IMR-90 (cell line): ENCODE data around the gene HSD17B11. TPM values are rescaled to one million over a fixed set of nuclear protein-coding genes. Genes with fewer than 3 reads are reported as not detected.

Source experiments
- ATAC-seq: fragments of 200-7000 bp; cut with Tn5 transposase; 2 replicates; pipeline ENCODE4 v1.9.1; 2020; ENCODE audit warnings: low read depth, mild to moderate bottlenecking, moderate library complexity
- BruUV-seq: library from RNA; stranded (reverse); fragments of 400-500 nt; replicated peaks from 2 replicates; lab custom pipeline; 2021; lab: Mats Ljungman, UMichigan
- CTCF ChIA-PET: fragments of 300-600 bp; formaldehyde crosslinking; extraction: SDS; loops from one replicate; lab custom pipeline; 2021; ENCODE audit warnings: antibody characterized with exemption; lab: Yijun Ruan, JAX
- POLR2A ChIA-PET: fragments of 300-600 bp; sonication (Branson Sonifier 250); formaldehyde crosslinking; loops from one replicate; lab custom pipeline; 2022; ENCODE audit warnings: antibody characterized with exemption; ENCODE audit not compliant: unreplicated experiment; lab: Charles Lee
- DNase-seq: peaks from one replicate; pipeline ENCODE4 v3.0.0; 2013
- H2AFZ ChIP-seq: replicated peaks from 2 replicates; pipeline ENCODE3; 2013; ENCODE audit warnings: low read length, mild to moderate bottlenecking; ENCODE audit not compliant: poor library complexity
- H2AK5ac ChIP-seq: 2 replicates; pipeline ENCODE4 v1.6.1; 2013; ENCODE audit warnings: low read depth, low read length, inconsistent platforms
- H2AK9ac ChIP-seq: replicated peaks from 2 replicates; pipeline ENCODE3; 2013; ENCODE audit warnings: mild to moderate bottlenecking, low read depth, low read length, moderate library complexity; ENCODE audit not compliant: poor library complexity
- H2BK120ac ChIP-seq: 2 replicates; pipeline ENCODE4 v1.6.1; 2013; ENCODE audit warnings: low read depth, low read length, inconsistent platforms
- H2BK15ac ChIP-seq: 3 replicates; pipeline ENCODE4 v1.6.1; 2013; ENCODE audit warnings: low read depth, low read length, inconsistent platforms
- H2BK20ac ChIP-seq: 2 replicates; pipeline ENCODE4 v1.6.1; 2013; ENCODE audit warnings: low read depth, mild to moderate bottlenecking, inconsistent platforms, low read length, moderate library complexity
- H2BK5ac ChIP-seq: 2 replicates; pipeline ENCODE4 v1.6.1; 2013; ENCODE audit warnings: mild to moderate bottlenecking, low read depth, low read length, inconsistent platforms; ENCODE audit not compliant: poor library complexity, severe bottlenecking
- H3K14ac ChIP-seq: replicated peaks from 2 replicates; pipeline ENCODE4 v1.6.1; 2013; ENCODE audit warnings: low read depth, low read length, inconsistent platforms
- H3K18ac ChIP-seq: 2 replicates; pipeline ENCODE4 v1.6.1; 2013; ENCODE audit warnings: low read depth, low read length, control low read depth
- H3K23ac ChIP-seq: 2 replicates; pipeline ENCODE4 v1.6.1; 2013; ENCODE audit warnings: low read depth, low read length, inconsistent platforms
- H3K27ac ChIP-seq: 2 replicates; pipeline ENCODE4 v1.5.1; 2013; ENCODE audit warnings: mild to moderate bottlenecking, control low read depth, low read length; ENCODE audit not compliant: insufficient read depth
- H3K27me3 ChIP-seq: 2 replicates; pipeline ENCODE4 v1.6.1; 2013; ENCODE audit warnings: low read length; ENCODE audit not compliant: control insufficient read depth, insufficient read depth
- H3K36me3 ChIP-seq: 2 replicates; pipeline ENCODE4 v1.6.1; 2013; ENCODE audit warnings: low read length, mixed read lengths; ENCODE audit not compliant: control insufficient read depth, insufficient read depth
- H3K4ac ChIP-seq: 2 replicates; pipeline ENCODE4 v1.6.1; 2013; ENCODE audit warnings: low read depth, low read length, inconsistent platforms
- H3K4me1 ChIP-seq: 2 replicates; pipeline ENCODE4 v1.6.1; 2013; ENCODE audit warnings: low read length, mixed read lengths; ENCODE audit not compliant: control insufficient read depth, insufficient read depth
- H3K4me2 ChIP-seq: 2 replicates; pipeline ENCODE4 v1.6.1; 2013; ENCODE audit warnings: low read depth, mild to moderate bottlenecking, control low read depth, low read length, moderate library complexity
- H3K4me3 ChIP-seq: 2 replicates; pipeline ENCODE4 v1.5.1; 2013; ENCODE audit warnings: low read depth, mild to moderate bottlenecking, control low read depth, low read length, moderate library complexity; ENCODE audit not compliant: insufficient read depth
- H3K56ac ChIP-seq: 2 replicates; pipeline ENCODE4 v1.6.1; 2013; ENCODE audit warnings: low read length, inconsistent platforms; ENCODE audit not compliant: insufficient read depth; ENCODE audit errors: extremely low read depth
- H3K79me1 ChIP-seq, 2 experiments: 2 replicates each; pipeline ENCODE4 v1.6.1; 2013; ENCODE audit warnings: low read length in 2 of 2, inconsistent platforms in 1 of 2, low read depth in 1 of 2
- H3K9ac ChIP-seq: 2 replicates; pipeline ENCODE4 v1.6.1; 2013; ENCODE audit warnings: low read depth, low read length, control low read depth
- H3K9me1 ChIP-seq: 2 replicates; pipeline ENCODE4 v1.6.1; 2013; ENCODE audit warnings: low read length, inconsistent platforms; ENCODE audit not compliant: insufficient read depth
- H3K9me3 ChIP-seq: 2 replicates; pipeline ENCODE4 v1.6.1; 2013; ENCODE audit warnings: low read length; ENCODE audit not compliant: control insufficient read depth, insufficient read depth
- H4K20me1 ChIP-seq: 2 replicates; pipeline ENCODE4 v1.6.1; 2013; ENCODE audit warnings: low read length, inconsistent platforms; ENCODE audit not compliant: insufficient read depth
- H4K5ac ChIP-seq: 2 replicates; pipeline ENCODE4 v1.6.1; 2013; ENCODE audit warnings: mild to moderate bottlenecking, low read depth, low read length, control low read depth
- H4K8ac ChIP-seq, 2 experiments: 2 replicates each; pipeline ENCODE4 v1.6.1; 2013; ENCODE audit warnings: low read depth in 2 of 2, low read length in 2 of 2, control low read depth in 1 of 2, inconsistent platforms in 1 of 2
- H4K91ac ChIP-seq: 2 replicates; pipeline ENCODE4 v1.6.1; 2013; ENCODE audit warnings: low read depth, low read length, inconsistent platforms; ENCODE audit not compliant: insufficient read depth
- CTCF ChIP-seq: conservative IDR thresholded peaks from 2 replicates; pipeline ENCODE4 v1.5.1; 2012; ENCODE audit warnings: mild to moderate bottlenecking, low read depth, low read length, improper control_type of control experiment
- MAFK ChIP-seq: IDR thresholded peaks from 2 replicates; pipeline ENCODE4 v1.6.1; 2012; ENCODE audit warnings: low read depth, low read length, improper control_type of control experiment
- MXI1 ChIP-seq: IDR thresholded peaks from 2 replicates; pipeline ENCODE4 v1.6.1; 2012; ENCODE audit warnings: low read depth, mild to moderate bottlenecking, low read length, moderate library complexity, borderline replicate concordance
- RAD21 ChIP-seq: IDR thresholded peaks from 2 replicates; pipeline ENCODE4 v1.6.1; 2012; ENCODE audit warnings: low read length, improper control_type of control experiment
- SMC3 ChIP-seq: fragments of 150-350 bp; IDR thresholded peaks from 2 replicates; pipeline ENCODE4 v1.6.1; 2016; ENCODE audit warnings: low read depth, mild to moderate bottlenecking, antibody characterized with exemption, low read length, moderate library complexity
- WGBS, 2 experiments: methylation state at CpG; one replicate each; pipeline versions ENCODE4 v1.1.5 to v1.1.7; 2013; ENCODE audit warnings: missing lambda C conversion rate in 2 of 2; ENCODE audit not compliant: insufficient read length in 1 of 2; ENCODE audit errors: extremely low coverage in 2 of 2; 5-methylcytosine and 5-hydroxymethylcytosine counted together
- dilution Hi-C: fragments of 300-500 bp; cut with HindIII; formaldehyde crosslinking; loops from one replicate; pipeline ENCODE4 v1.14.3; 2018; ENCODE audit warnings: low sequenced_read_pairs; ENCODE audit not compliant: unreplicated experiment
- in situ Hi-C: fragments of 300-500 bp; cut with MboI; formaldehyde crosslinking; loops from 3 replicates; pipeline ENCODE4 v1.14.3; 2019; ENCODE audit warnings: low sequenced_read_pairs, inconsistent platforms, mixed read lengths
- intact Hi-C: fragments of 100-400 bp; cut with micrococcal nuclease; formaldehyde crosslinking; loops from 2 replicates; pipeline ENCODE4 v1.10.0; 2022
- polyA plus RNA-seq, 3 experiments: library from polyadenylated mRNA; depleted of rRNA; stranded (reverse); fragments of >200 nt; gene quantifications; 2 replicates each; pipeline ENCODE4 v1.2.3, GENCODE V29; 2012; ENCODE audit warnings: low replicate concordance in 1 of 3
- total RNA-seq: library from RNA; depleted of rRNA; stranded (reverse); fragments of >200 nt; gene quantifications from 2 replicates; pipeline ENCODE4 v1.2.3, GENCODE V29; 2012
- TF ChIP-seq, protein P1 (sequence below): fragments of 150-350 bp; IDR thresholded peaks from 2 replicates; pipeline ENCODE4 v1.6.1; 2016; ENCODE audit warnings: low read depth, mild to moderate bottlenecking, low read length, moderate library complexity, borderline replicate concordance

Gene HSD17B11
- total and polyA plus RNA-seq, 2 of the 4 experiments (the other 2 are of a cell fraction): 11.3 to 12.0 TPM

DNA sequence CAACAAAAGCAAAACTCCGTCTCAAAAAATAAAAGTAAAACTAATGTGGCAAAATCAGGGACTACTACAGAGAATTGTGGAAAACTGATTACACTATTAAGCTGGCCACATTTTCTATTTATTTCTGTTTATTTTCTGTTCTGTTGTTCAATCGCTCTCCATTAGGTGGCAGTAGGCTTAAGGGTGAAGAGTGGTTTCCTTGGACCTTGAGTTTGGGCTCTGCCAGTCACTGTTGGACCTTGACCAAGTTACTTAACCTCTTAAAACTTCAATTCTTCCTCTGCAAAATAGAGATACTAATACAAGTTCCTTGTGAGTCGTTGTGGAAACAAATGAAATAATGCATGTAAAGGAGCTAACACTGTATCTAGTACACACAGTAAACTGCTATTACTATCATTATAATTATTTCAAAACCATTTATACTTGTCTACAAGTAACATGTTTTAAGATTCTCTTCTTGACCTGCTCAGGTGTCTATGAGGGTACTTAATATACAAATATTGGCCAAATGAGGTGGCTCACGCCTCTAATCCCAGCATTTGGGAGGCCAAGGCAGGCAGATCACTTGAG, 15.2 kb downstream of the HSD17B11 start:
- Histone ChIP-seq H3K14ac (no peak overlapping the region), H3K4ac (no peak overlapping the region), H2AK9ac (no peak overlapping the region), H3K36me3 (peaks cover 12% of the 10 kb centered on the region), H3K79me1 (no peaks in the 10 kb centered on the region; a peak in 1 of 4 replicates), H4K20me1 (no peaks in the 10 kb centered on the region), H2BK20ac (no peak overlapping the region), H3K27ac (no peak overlapping the region), H3K56ac (no peak overlapping the region), H3K4me3 (no peak overlapping the region), H3K9ac (no peak overlapping the region), H4K5ac (no peak overlapping the region), H2BK5ac (no peak overlapping the region), H3K9me3 (no peaks in the 10 kb centered on the region), H3K9me1 (no peaks in the 10 kb centered on the region), H3K18ac (no peak overlapping the region), H2BK15ac (no peak overlapping the region), H2AK5ac (no peak overlapping the region), H4K8ac (no peak overlapping the region), H3K27me3 (no peaks in the 10 kb centered on the region), H2AFZ (no peak overlapping the region), H3K23ac (no peak overlapping the region), H4K91ac (no peak overlapping the region), H2BK120ac (no peak overlapping the region), H3K4me1 (no peaks in the 10 kb centered on the region; the same call in 1 of the 2 replicates), H3K4me2 (no peak overlapping the region)
- DNase-seq (peak; percentile 88), ATAC-seq (peak; percentile 85)
- intact Hi-C loops (loop anchor here (1.0 to 10.0 kb wide), 4 partner anchors 15 to 279 kb away; partner anchors contain the start of genes DMP1, HSD17B11 and NUDT9), in situ Hi-C loops (loop anchor here (10.0 kb wide), 1 partner anchor 89 kb away; no protein-coding TSS in a partner anchor), dilution Hi-C loops (no loop called here)
- no TSS peak for BruUV-seq
- no CpG with 5 or more reads among the region's 4 CpGs for WGBS, 2 experiments
- ChIA-PET CTCF (interaction anchor here (0.6 to 1.7 kb wide), 15 partner anchors 13 to 802 kb away, joined by 3 to 8 read pairs (median 4); partner anchors contain the start of gene HSD17B11), POLR2A (no interaction called here)
- TF ChIP-seq SMC3: peak; percentile 73
- TF ChIP-seq, protein P1, sequence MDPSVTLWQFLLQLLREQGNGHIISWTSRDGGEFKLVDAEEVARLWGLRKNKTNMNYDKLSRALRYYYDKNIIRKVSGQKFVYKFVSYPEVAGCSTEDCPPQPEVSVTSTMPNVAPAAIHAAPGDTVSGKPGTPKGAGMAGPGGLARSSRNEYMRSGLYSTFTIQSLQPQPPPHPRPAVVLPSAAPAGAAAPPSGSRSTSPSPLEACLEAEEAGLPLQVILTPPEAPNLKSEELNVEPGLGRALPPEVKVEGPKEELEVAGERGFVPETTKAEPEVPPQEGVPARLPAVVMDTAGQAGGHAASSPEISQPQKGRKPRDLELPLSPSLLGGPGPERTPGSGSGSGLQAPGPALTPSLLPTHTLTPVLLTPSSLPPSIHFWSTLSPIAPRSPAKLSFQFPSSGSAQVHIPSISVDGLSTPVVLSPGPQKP: no peak
- TF ChIP-seq RAD21: peak; percentile 86
- TF ChIP-seq MXI1: no peak
- no peak for TF ChIP-seq MAFK
- peak; percentile 81 for TF ChIP-seq CTCF
